RKO (cell line): ENCODE results near the gene C1QTNF8.

Experiments used
- DNase-seq: peaks from one replicate; pipeline ENCODE4 v3.0.0-alpha.2; 2016; ENCODE audit warnings: low spot score

Gene C1QTNF8

GRCh38 chr16:1060416-1061340, 35.4 kb downstream of the C1QTNF8 start:
- DNase-seq: no peak

GRCh38 chr16:1059310-1059709, 36.7 kb downstream of the C1QTNF8 start:
- no peak for DNase-seq

GRCh38 chr16:1058216-1058615, 37.8 kb downstream of the C1QTNF8 start:
- DNase-seq: no peak

DNA sequence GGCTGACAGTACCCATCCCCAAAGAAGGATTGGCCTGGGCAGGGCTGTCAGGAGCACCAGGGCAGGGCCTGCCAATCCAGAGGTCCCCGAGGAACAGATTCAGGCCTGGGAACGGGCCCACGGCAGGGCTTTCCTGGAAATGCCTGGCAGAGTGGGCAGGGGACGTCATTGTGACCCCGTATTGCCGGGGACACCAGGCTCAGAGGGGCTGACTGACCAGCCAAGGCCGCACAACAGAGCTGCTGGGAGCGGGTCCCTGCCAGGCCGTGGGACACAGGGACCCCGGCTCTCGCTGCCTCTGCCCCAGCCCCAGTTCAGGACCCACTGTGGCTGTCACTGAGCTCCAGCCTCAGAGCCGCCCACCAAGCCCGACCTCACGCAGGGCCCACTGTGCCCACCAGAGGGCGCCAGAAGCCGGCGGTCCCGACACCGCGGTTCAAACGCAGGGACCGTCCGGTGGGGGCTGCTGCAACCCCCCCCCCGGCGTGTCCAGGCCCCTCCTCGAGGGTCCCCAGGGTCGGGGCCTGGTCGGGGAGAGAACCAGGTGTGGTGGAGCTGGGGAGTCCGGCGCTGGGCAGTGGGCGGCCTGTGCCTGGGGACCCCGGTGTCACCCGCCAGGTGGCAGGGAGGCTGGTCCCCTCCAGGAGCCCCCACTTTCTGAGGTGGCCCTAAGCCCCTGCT, 38.7 kb downstream of the C1QTNF8 start:
- peak; percentile 28 for DNase-seq

- no peak for DNase-seq
Observed at GRCh38 chr16:1056196-1056595, 39.8 kb downstream of the C1QTNF8 start.

DNA sequence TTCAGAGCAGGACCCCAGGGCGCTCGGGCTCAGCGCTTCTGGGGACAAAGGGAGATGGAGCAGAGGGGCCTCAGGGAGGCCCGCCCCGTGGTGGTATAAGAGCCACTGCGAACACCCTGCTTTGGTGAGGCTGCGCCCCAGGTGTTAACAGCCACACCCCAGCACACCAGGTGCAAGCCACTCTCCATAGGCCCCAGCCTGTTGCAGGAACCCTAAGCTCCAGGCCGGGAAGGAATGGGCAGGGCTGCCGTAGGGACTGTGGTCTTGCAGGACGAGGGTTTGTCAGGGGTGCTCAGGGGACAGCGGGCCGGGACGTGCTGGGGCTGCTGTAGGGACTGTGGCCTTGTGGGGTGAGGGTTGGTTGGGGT, 40.5 kb downstream of the C1QTNF8 start:
- no peak for DNase-seq

DNA sequence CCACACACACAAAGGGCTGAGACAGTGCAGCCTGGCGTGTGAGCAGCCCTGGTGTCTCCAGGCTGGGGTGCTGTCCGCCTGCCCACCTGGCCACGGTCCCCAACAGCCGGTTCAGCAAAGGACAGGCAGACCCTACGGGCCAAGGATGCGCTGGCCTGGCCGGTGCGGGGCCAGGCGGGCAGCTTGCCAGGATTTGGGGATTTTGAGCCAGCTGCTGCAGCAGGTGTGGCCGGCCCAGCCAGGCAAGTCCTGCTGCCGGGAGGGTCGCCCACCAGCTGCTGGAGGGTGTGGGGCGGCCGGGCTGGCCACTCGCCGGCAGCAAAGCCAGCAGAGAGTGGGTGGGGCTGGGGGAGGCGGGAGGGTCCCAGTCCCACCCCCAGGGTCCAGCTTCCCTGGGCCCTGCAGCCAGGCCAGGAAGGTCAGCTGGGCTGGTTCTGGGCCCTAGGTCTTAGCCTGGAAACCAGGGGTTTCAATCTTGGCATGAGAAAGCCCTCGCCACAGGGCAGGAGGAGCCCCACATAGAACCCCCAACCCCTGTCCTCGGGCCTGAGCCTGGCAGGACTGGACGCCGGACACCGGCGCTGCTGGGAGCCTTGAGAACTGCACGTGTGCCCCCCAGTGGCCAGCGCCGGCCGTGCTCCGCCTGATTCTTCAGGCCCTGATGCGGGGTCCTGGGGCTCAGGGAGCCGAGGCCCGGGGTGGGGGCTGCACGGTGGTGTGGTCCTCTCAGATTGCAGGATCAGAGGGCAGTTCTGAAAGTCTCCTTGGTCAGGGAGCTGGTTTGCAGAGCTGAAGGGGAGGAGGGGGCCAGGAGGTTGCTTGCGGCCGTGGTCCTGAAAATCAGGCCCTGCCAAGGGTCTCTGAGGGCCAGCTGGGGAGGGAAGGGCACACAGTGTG, 41.1 kb downstream of the C1QTNF8 start:
- DNase-seq: peak; percentile 48

DNA sequence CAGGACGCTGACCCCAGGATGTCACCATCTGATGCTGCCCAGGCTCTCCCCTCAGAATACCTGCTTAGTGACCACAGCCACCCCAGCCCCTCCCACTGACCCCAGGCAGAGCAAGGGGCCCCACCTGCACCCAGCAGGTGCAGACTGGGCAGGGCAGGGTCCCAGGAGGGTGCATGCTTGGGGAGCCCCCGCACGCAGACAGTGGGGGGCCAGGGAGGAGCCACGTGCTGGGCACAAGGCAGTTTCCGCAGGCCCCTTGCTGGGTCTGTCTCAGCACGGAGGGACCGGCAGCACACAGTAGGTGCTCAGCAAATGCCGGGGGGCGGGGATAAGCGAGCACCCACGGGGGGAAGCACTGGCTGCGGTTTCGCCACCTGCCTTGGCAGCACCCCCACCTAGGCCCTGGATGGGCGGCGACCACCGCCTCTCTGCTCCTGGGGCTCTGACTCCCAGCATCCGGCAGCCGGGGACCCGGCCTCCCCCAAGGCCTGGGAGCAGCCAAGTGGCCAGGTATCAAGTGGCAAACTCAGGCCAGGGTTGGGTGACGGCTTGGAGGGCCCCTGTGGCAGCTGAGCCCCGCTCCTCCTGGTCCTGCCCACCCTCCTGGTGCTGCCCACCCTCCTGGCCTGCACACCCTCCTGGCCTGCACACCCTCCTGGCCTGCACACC, 42.2 kb downstream of the C1QTNF8 start:
- no peak for DNase-seq

DNA sequence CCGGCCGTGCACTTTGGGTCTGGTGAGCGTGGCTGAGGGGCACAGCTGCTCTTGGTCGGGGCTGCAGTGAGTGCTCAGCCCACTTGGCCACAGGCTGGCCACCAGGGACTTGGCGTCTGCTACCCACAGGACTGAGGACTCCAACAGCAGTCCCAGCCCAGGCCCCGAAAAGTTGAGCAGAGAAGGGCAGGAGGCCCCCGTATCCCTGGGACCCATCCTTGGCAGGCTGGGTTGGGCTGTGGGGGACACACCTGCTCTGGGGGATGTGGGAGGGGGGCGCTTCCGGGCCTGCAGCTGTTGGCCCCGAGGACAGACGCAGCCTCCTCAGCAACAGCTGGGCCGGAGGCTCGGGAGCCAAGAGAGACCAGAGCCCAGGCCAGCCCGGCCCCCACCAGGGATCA, 42.9 kb downstream of the C1QTNF8 start:
- DNase-seq: no peak

- no peak for DNase-seq
Observed at GRCh38 chr16:1052721-1053120, 43.3 kb downstream of the C1QTNF8 start.

DNA sequence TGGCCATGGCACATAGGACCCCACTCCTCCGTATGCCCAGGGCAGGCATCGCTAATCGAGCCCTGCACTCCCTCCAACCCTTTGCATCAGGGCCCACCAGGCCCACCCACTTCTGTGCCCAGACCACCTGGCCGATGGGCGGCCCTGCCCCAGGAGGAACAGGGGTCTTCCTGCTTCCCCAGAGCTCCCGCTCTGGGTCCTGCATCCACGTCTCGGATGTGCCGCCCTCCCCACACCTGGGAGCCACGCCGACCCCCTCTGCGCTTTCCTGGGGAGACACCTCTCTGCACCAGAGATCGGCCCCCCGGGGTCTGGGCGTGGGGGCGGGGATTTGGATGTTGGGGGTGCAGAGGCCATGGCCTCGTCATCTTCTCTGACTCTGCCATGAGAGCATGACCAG, 44.6 kb downstream of the C1QTNF8 start:
- DNase-seq: no peak

GRCh38 chr16:1050921-1051320, 45.1 kb downstream of the C1QTNF8 start:
- no peak for DNase-seq

DNA sequence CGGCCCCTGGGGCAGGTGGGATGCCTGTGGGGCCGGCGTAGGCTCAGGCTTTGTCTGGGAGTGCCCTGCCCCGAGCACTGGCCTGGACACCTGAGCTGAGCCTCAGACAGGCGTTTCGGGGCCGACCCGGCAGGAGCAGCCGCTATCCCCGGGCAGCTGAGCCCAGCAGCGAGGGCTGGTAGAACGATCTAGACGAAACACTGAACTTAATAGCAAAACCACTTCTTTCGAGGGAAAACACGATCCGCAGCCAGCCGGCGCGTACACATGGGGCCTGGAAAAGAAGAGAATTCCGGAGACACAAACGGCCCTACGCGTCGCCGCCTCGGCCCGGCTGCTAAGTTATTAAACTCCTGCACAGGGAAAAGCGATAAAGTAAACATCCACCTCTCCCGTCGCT, 45.5 kb downstream of the C1QTNF8 start:
- DNase-seq: no peak

GRCh38 chr16:1049976-1050247, 46.1 kb downstream of the C1QTNF8 start:
- DNase-seq: no peak

DNA sequence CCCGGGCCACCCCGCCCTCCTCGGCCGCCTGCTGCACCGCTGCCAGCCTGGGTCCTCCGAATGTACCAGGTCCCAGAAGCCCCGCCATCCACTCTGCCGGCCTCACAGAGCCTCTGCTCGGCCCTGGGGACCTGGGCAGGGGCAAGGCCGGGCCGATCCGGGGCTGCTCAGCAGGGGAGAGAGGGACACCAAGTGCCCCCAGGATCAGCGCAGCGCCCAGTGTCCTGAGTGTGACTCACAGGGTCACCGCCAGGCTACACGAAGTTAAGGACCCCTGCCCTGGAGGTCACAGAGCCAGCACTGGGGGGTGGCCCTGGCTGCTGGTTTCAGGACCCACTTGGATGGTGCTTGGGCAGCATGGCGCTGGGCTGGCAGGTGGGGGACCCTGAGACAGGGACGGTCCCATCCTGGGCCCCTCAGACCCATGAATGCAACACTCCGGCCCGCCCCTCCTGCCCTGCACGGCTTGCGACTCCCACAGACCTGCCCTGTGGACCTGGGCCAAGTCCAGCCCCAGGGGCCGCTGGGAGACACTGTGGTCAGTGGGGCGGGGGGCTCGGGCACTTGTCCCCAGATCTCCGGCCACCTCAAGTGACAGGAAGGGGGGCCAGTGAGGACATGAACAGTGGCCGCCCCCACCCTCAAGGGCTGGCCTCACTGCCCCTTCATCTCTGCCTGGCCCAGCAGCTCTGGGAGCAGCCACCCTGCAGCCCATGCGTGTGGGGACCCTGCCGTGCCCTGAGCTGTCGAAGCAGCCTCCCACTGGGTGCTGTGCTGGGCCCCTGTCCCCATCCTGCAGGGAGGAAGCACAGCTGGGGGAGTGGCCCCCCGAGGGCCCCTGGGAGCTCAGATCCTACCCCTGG, 46.7 kb downstream of the C1QTNF8 start:
- DNase-seq: no peak

GRCh38 chr16:1048442-1049112, 47.5 kb downstream of the C1QTNF8 start:
- no peak for DNase-seq

DNA sequence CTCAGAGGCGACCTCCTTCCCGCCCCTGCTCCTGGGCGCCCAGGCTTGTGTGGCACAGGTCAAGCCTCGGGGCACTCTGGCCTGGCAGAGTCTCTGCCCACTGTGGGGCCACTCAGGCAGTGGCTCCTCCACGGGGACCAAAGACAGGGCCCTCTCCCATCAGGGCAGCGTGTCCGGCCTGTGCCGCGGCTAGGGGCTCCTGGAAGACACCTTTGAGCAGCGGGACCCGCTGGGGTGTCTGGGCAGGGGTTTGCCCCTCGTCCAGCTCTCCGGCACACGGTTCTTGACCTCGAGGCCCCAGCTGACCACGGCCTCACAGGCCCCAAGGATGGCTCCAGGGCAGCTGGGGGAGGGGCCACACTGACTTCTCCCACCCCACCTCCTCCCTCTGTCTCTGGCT, 48.2 kb downstream of the C1QTNF8 start:
- DNase-seq: no peak

DNA sequence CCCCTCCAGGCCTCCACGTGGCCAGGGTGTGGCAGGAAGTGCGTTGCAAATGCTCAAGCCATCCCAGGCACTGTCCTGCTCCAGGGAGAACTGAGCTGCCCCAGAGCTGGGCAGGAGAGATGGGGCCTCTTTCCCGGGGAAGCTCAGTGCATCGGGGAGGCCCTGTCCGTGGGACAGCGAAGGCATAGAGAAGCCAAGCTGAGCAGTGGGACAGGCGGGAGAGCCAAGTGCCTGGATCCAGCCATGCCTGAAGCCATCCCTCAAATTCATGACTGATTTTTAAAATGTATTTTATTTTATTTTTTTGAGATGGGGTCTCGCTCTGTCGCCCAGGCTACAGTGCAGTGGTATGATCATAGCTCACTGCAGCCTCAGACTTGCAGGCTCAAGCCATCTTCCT, 48.9 kb downstream of the C1QTNF8 start:
- DNase-seq: no peak

- DNase-seq: no peak
Observed at GRCh38 chr16:1045993-1046911, 49.8 kb downstream of the C1QTNF8 start.
